ENCODE data around the gene TRAF3IP3.

Gene TRAF3IP3

DNA sequence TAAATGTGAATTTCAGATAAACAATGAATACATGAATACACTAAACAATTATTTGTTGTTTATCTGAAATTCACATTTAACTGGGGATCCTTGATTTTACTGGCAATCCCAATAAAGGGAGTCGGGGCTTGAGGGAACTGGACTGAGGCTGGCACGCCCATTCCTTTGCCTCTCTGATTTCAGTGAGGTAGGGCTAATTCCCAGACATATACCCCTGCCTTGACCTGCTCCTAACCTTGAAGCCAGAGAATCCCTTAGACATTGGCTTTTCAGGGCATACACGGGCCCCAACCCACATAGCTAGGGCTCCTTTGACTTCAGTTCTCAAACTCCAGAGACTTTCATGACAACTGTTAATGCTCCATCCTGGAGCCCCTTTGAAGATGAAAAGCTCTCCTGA lies 61.1 kb downstream of the TRAF3IP3 start:
- no peak for DNase-seq (ENCODE audit: low read depth)
- H3K4me3 ChIP-seq (ENCODE audit: low read length), result no peak overlapping the region
- TF ChIP-seq, protein P1, sequence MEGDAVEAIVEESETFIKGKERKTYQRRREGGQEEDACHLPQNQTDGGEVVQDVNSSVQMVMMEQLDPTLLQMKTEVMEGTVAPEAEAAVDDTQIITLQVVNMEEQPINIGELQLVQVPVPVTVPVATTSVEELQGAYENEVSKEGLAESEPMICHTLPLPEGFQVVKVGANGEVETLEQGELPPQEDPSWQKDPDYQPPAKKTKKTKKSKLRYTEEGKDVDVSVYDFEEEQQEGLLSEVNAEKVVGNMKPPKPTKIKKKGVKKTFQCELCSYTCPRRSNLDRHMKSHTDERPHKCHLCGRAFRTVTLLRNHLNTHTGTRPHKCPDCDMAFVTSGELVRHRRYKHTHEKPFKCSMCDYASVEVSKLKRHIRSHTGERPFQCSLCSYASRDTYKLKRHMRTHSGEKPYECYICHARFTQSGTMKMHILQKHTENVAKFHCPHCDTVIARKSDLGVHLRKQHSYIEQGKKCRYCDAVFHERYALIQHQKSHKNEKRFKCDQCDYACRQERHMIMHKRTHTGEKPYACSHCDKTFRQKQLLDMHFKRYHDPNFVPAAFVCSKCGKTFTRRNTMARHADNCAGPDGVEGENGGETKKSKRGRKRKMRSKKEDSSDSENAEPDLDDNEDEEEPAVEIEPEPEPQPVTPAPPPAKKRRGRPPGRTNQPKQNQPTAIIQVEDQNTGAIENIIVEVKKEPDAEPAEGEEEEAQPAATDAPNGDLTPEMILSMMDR (conservative IDR thresholded peaks at IDR 0.05; ENCODE audit: low read length), result no peak

- TF ChIP-seq, protein P1 (conservative IDR thresholded peaks at IDR 0.05; ENCODE audit: low read length), result no peak
- no peak overlapping the region for H3K4me3 ChIP-seq (ENCODE audit: low read length)
- DNase-seq (ENCODE audit: low read depth), result no peak
Observed at GRCh38 chr1:209817691-209818090, 61.8 kb downstream of the TRAF3IP3 start.

DNA sequence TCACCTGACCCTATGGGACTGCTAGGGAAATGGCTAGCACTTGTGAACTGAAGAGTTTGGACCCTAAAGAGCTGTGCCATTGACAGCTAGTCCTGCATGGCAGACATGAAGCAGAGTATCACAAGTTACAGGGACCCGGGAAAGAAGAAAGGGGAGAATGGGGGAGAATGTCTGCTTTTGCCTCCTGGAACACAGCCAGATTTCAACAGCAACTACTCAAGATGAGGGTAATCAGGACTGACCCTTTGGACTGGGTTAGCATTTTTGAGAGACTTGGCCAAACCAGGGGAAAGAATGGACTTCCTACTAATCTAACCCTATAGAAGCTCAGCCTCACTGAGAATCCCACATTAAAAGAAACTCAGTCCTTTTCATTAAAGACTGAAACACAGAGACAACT lies 63.2 kb downstream of the TRAF3IP3 start:
- no peak for DNase-seq (ENCODE audit: low read depth)
- TF ChIP-seq, protein P1 (conservative IDR thresholded peaks at IDR 0.05; ENCODE audit: low read length), result no peak
- no peak overlapping the region for H3K4me3 ChIP-seq (ENCODE audit: low read length)

DNA sequence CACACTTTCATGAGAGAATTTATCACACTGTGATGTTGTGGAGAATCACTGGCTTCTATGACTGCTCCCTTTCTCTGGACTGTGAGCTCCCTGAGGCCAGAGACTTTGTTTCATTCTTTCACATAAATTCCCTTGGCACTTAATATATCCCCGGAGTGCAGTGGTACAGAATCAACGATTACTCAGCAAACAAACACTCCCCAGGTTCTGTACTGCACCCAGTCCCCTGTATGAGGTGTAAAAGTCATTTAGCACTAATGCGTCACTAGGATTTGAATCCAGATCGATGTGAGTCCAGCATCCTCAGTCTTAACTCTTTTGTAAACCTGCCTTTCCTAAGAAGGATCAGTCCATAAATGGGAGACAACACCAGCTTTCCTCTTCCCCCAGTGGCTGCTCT lies 65.1 kb downstream of the TRAF3IP3 start:
- H3K4me3 ChIP-seq (ENCODE audit: low read length), result no peak overlapping the region
- TF ChIP-seq, protein P1 (conservative IDR thresholded peaks at IDR 0.05; ENCODE audit: low read length), result no peak
- DNase-seq (ENCODE audit: low read depth), result no peak

DNA sequence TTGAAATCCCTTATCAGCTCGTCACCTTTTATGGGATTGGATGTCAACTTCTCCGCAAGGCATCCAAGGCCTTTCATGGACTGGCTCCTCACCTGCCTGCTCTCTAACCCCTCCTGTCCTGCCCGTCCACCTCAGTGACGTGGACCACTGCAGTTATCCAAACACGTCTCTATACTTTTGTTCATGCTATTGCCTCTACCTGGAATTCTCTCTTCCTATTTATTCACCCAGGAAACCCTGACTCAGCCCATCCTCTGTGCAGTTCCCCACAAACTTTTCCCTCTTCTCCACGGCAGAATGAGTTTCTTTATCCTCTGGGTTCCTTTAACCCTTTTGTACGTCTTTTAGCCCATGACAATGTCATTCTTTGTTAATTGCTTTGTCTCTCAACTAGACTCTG lies 66.9 kb downstream of the TRAF3IP3 start:
- no peak overlapping the region for H3K4me3 ChIP-seq (ENCODE audit: low read length)
- no peak for DNase-seq (ENCODE audit: low read depth)
- TF ChIP-seq, protein P1 (conservative IDR thresholded peaks at IDR 0.05; ENCODE audit: low read length), result no peak

DNA sequence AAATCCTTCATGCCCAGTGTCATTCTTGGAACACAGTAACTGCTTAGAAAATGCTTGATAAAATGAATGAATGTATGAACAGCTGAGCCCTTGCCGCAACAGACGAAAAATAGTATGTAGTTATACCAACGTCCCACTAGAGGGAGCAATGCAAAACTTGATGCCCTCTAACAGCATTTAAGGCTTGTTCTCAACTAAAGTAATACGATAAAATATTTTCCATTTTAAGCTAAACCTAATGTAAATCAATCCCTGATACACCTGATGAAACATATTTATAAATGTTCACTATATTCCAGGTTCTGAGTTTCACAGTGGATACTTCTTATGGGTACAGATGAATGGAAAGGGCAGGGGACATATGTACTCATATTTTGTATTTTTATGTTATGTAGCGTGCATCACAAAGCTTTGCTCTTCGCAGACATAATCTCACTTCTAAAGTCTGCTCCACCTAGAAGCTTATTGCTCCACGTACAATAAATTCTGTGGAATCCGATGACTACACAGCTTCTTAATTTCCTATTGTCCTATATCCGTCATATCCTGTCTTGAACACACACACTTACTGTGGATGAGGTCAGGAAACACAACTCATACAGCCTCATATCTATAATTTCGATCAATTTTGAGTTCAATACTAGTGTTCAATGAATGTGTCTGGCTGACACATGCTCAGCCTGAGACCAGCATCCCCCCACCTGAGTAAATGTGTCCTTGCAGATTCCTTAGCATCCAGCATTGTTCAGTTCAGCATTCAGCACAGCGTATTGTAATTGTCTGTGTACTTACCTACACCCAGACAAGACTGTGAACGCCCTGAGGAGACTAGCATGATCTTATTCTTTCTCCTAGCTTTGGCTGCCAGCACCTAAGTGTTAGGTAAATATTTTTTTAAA lies 67.5 kb downstream of the TRAF3IP3 start:
- H3K4me3 ChIP-seq (ENCODE audit: low read length), result peak overlapping the region; percentile 3; the same call in 1 of the 2 replicates

More for the DNA sequence above, 67.5 kb downstream of the TRAF3IP3 start:
- TF ChIP-seq, protein P1 (conservative IDR thresholded peaks at IDR 0.05; ENCODE audit: low read length), result peak; percentile 85
- peak; percentile 73 for DNase-seq (ENCODE audit: low read depth)

Measured in AG10803 (cell line).